ENCODE data around the gene TMEM229B.
A peak's percentile ranks its signal among the peaks of the same experiment; 100 is the strongest.

Gene TMEM229B

DNA sequence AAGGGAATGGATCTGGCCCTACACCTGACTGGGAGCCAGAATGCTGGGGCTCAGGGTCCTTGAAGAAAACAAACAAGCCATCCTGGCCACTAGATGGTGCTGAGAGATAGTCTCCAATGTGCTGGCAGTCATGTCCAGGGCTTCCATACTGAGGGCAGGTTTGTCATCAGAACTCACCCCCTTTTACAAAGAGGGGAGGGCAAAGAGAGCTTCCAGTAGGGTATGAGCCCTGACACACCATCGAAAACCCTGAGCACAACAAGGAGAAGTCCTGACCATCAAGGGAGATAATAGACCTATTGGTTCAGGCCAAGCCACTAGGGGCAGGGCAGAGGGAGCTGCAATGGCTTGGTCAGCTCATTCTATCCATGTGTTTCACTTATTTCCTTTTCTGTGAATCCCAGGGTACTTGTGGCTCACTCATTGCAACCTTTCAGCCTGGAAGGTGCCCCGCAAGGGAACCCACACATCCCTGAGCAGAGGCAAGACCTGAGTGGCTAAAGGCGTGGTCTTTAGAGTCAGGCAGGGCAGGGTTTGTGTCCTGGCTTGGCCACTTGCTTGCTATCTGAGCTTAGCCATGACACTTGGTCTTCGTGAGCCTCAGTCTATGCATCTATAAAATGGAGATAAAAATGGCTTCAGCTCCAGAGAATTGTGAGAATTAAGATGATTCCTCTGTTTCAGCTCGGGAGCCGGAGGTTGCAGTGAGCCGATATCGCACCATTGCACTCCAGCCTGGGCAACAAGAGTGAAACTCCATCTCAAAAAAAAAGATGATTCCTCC lies 38.3 kb upstream of the TMEM229B start:
- TF ChIP-seq TAF1 (IDR thresholded peaks at IDR 0.05; ENCODE audit: low read depth) = no peak
- TF ChIP-seq RAD21 (IDR thresholded peaks at IDR 0.05; ENCODE audit: low read depth) = peak; percentile 92
- no peak for TF ChIP-seq CEBPB (IDR thresholded peaks at IDR 0.05)
- TF ChIP-seq CREB1 (IDR thresholded peaks at IDR 0.05; ENCODE audit: low read depth) = no peak
- TF ChIP-seq TCF12 (IDR thresholded peaks at IDR 0.05; ENCODE audit: low read depth) = no peak
- TF ChIP-seq EGR1 (IDR thresholded peaks at IDR 0.05) = no peak
- TF ChIP-seq FOXM1 (IDR thresholded peaks at IDR 0.05; ENCODE audit: borderline replicate concordance, low read depth) = no peak

DNA sequence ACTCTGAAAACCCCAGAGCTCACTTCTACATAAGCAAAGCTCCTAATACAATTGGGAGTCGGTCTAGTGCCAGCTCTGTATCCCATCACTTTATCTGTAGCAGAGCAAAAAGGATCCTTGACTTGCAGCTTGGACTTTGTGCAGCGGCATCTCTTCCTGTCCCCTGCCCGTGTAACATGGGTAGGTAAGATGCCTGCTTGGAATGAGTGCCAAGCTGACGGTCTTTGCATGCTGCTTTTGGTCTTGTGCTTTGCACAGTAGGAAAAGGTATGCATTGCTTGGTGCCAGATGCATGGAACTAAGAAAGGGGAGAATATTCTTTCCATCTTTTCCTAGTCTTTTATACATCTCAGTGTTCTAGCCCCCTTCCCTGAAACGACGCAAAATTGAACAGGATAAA lies 37.7 kb upstream of the TMEM229B start:
- TF ChIP-seq TAF1 (IDR thresholded peaks at IDR 0.05; ENCODE audit: low read depth) = no peak
- no peak for TF ChIP-seq YY1 (IDR thresholded peaks at IDR 0.05; ENCODE audit: low read depth)
- no peak for TF ChIP-seq REST (IDR thresholded peaks at IDR 0.05; ENCODE audit: low read depth)
- no peak for TF ChIP-seq FOXM1 (IDR thresholded peaks at IDR 0.05; ENCODE audit: borderline replicate concordance, low read depth)
- TF ChIP-seq EP300 (IDR thresholded peaks at IDR 0.05; ENCODE audit: borderline replicate concordance) = no peak
- TF ChIP-seq EGR1 (IDR thresholded peaks at IDR 0.05) = no peak
- TF ChIP-seq, protein P1, sequence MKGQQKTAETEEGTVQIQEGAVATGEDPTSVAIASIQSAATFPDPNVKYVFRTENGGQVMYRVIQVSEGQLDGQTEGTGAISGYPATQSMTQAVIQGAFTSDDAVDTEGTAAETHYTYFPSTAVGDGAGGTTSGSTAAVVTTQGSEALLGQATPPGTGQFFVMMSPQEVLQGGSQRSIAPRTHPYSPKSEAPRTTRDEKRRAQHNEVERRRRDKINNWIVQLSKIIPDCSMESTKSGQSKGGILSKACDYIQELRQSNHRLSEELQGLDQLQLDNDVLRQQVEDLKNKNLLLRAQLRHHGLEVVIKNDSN (IDR thresholded peaks at IDR 0.05) = no peak
- TF ChIP-seq MAX (IDR thresholded peaks at IDR 0.05) = no peak
- TF ChIP-seq CREB1 (IDR thresholded peaks at IDR 0.05; ENCODE audit: low read depth) = no peak
- TF ChIP-seq ZBTB7A (IDR thresholded peaks at IDR 0.05; ENCODE audit: low read depth) = no peak

- TF ChIP-seq EGR1 (IDR thresholded peaks at IDR 0.05) (no peak), CREB1 (IDR thresholded peaks at IDR 0.05; ENCODE audit: low read depth) (no peak), EP300 (IDR thresholded peaks at IDR 0.05; ENCODE audit: borderline replicate concordance) (no peak), REST (IDR thresholded peaks at IDR 0.05; ENCODE audit: low read depth) (no peak), CEBPB (IDR thresholded peaks at IDR 0.05) (no peak), MAX (IDR thresholded peaks at IDR 0.05) (no peak), FOXM1 (IDR thresholded peaks at IDR 0.05; ENCODE audit: borderline replicate concordance, low read depth) (no peak), YY1 (IDR thresholded peaks at IDR 0.05; ENCODE audit: low read depth) (no peak), RAD21 (IDR thresholded peaks at IDR 0.05; ENCODE audit: low read depth) (no peak), TCF12 (IDR thresholded peaks at IDR 0.05; ENCODE audit: low read depth) (no peak), TEAD4 (IDR thresholded peaks at IDR 0.05) (no peak), NFIC (IDR thresholded peaks at IDR 0.05) (no peak), ZBTB7A (IDR thresholded peaks at IDR 0.05; ENCODE audit: low read depth) (no peak), TAF1 (IDR thresholded peaks at IDR 0.05; ENCODE audit: low read depth) (no peak)
- TF ChIP-seq, protein P1 (IDR thresholded peaks at IDR 0.05) = no peak
These were observed 36.9 kb upstream of the TMEM229B start for GRCh38 chr14:67525389-67525788.

GRCh38 chr14:67524634-67524963 lies 36.1 kb upstream of the TMEM229B start:
- TF ChIP-seq EGR1 (IDR thresholded peaks at IDR 0.05) (no peak), ZBTB7A (IDR thresholded peaks at IDR 0.05; ENCODE audit: low read depth) (no peak), FOXM1 (IDR thresholded peaks at IDR 0.05; ENCODE audit: borderline replicate concordance, low read depth) (no peak), MAX (IDR thresholded peaks at IDR 0.05) (no peak), NFIC (IDR thresholded peaks at IDR 0.05) (no peak), RAD21 (IDR thresholded peaks at IDR 0.05; ENCODE audit: low read depth) (no peak), EP300 (IDR thresholded peaks at IDR 0.05; ENCODE audit: borderline replicate concordance) (no peak), TEAD4 (IDR thresholded peaks at IDR 0.05) (no peak), REST (IDR thresholded peaks at IDR 0.05; ENCODE audit: low read depth) (no peak), CEBPB (IDR thresholded peaks at IDR 0.05) (no peak), YY1 (IDR thresholded peaks at IDR 0.05; ENCODE audit: low read depth) (no peak), TAF1 (IDR thresholded peaks at IDR 0.05; ENCODE audit: low read depth) (no peak), TCF12 (IDR thresholded peaks at IDR 0.05; ENCODE audit: low read depth) (no peak), CREB1 (IDR thresholded peaks at IDR 0.05; ENCODE audit: low read depth) (no peak)
- TF ChIP-seq, protein P1 (IDR thresholded peaks at IDR 0.05) = no peak
